Right hindlimb (tissue), 1 donor: Measurements from ENCODE around the gene ARHGEF11.

Experiments
- DNase-seq: peaks from one replicate; pipeline ENCODE4 v3.0.0-alpha.2; 2018

Gene ARHGEF11

DNA sequence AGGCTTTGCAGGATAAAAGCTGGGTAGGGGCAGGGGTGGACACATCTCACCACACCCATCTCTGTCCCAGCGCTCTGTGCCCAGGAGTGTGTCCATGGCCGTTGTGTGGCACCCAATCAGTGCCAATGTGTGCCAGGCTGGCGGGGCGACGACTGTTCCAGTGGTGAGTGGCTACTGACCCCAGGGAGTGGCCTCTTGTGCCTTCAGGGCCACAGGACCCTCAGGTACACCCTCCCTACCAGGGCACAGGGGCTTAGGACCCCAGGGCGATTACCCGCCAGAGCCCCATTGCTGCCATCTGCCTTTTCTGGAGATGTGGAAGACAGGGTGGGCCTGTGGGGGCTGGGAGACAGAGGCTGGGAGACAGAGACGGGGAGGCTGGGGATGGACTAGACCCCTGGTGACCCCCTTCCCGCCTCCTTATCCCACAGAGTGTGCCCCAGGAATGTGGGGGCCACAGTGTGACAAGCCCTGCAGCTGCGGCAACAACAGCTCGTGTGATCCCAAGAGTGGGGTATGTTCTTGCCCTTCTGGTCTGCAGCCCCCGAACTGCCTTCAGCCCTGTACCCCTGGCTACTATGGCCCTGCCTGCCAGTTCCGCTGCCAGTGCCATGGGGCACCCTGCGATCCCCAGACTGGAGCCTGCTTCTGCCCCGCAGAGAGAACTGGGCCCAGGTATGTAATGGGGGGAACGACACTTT is 139.2 kb downstream of the ARHGEF11 start:
- DNase-seq, result no peak

DNA sequence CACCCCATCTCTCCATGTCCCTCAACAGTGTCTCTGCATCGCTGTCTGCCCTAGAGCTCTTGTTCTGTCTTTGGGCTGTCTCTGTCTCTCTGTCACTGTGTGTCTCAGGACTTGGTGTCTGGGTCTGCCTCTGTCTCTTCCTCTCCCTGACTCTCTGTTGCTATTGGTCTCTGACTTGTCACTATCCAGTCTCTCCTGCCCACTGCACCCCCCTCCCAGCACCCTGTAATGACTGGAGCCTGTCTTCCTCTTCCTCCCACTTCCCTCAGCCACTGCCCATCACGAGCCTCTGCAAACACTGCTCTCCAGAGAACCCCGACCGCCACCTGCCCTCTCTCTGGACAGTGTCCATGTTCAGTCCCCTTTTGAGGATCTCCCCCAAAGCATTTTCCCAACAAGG is 139.9 kb downstream of the ARHGEF11 start:
- no peak for DNase-seq

DNA sequence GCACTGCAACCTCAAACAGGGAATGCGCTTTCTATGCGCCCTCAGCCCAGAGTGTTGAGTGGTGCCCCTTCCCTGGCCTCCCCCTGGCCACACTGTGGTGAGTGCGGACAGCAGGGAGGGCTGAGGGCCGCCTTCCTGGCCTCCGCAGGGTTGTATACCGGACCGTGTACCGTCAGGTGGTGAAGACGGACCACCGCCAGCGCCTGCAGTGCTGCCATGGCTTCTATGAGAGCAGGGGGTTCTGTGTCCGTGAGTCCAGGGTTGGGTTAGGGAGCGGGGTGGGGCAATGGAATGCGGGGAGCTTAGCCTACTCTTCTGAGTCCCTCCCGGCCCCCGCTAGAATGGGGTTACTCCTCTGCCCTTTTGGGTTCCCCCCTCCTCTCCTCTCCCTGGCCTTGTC is 140.4 kb downstream of the ARHGEF11 start:
- DNase-seq, result no peak

DNA sequence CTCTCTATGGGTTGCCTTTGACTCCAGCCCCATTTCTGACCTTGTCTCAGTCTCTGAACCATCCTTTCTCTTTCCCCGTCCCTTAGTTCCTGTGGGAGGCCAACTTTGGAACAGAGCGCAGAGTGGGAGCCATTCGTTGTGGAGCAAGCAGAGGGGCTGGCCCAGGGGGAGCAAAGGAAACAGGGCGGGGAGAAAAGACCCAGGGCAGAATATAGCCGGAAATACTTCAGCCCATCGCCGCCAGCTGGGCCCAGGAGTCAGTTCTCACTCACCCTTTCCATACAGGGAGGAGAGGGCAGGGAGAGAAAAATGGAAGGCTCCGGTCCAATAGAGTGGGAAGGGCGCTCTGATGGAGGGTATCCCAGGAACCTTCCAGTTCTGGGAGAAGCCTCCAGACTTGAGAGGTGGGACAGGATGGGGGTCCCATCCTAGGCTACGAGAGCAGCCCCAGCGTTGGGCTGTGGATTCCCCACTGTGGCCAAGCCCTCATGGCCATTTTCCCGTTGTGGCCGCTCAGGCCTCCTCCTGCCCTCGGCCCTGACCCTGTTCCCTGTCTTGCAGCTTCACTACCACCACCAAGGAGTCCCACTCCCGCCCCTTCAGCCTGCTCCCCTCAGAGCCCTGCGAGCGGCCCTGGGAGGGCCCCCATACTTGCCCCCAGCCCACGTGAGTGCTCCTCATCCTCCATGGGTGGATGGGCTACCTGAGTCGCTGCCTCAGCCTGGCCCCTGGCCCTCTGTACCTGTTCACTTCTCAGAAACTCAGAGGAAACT is 141.2 kb downstream of the ARHGEF11 start:
- peak; percentile 43 for DNase-seq

DNA sequence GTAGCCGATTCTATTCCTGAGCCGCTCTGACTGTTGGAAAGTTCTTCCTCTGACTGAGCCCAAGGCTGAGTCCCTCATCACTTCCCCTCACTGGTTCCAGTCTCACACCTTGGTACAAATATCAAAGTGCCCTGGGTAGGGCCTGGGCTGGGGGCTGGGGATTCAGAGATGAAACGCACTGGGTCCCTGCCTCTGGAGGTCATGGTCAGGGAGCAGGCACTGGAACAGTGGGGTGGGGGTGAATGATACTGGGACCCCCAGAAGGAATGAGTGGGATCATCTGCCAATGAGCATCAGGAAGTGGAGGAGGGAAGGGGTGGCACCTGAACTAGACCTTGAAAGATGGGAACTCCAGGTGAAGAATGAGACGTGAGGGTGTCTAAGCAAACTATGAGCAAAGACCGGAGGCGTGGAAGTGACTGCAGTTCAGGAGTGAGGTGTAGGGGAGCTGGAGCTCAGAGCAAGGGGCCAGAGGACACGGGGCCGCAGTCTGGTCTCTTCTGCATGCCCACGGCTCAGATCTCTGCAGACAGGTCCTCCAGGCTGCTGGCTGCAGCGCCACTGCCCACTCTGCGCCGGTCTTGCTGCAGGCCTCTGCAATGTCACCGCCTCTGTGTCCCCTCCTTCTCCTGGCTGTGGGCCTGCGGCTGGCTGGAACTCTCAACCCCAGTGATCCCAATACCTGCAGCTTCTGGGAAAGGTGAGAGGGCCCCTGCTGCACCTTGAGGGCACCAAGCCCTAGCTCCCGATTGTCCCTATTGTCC is 142.0 kb downstream of the ARHGEF11 start:
- no peak for DNase-seq

DNA sequence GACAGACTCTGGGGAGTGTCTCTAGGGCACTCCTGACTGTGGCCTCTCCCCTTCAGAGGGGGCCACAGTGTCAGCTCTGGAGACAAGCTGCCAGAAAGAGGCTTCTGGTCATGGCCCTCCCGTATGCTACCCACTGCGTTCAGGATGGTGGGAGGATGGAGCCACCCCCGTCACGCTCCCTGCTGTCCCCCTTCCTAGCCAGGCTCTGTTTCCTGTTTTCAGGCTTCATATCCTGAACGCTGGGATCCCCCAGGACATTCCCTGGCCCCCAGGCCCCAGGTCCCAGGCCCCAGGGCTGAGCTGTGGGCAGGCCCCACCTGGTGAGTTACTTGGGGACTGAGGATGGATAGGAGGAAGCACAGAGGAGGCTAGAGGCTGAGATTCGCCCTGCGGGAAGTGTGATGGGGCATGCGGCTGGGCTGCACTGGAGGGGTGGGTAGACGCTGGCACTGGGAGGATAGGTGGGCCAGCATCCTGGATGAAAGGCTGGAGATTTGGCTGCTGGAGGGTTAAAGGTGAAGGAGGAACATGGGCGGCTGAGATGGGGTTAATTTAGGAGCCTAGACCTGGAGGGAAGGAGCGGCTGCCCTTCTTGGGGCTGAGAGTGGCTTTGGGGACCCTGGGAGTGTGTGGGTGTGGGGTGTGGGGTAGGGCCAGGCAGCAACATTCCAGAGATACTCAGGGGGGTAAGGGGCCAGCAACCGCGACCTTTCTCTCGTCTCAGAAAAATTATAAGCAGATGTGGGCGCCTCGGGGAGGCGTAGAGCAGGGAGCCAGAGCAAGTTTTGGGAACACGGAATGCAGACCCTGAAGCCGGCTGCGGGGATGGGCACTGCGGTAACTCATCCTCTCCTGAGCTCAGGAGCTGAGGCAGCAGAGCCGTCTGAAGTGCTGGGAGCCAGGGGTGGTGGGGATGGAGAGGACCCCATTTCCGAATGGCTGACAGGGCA is 143.3 kb downstream of the ARHGEF11 start:
- DNase-seq, result peak; percentile 58

DNA sequence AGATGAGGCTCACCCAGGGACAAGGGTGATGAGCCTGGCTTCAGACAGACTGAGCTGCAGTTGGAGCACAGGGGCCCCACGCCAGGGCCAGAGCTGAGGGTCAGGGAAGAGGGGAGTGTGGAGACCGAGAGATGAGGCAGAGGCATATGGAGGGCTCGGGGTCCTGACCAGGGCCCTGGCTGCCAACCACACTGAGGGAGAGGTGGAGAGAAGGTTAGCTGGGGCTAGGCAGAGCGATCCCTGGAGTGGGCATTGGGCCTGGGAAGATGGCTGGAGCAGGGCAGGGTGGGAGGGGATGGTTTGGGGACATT is 144.0 kb downstream of the ARHGEF11 start:
- no peak for DNase-seq

DNA sequence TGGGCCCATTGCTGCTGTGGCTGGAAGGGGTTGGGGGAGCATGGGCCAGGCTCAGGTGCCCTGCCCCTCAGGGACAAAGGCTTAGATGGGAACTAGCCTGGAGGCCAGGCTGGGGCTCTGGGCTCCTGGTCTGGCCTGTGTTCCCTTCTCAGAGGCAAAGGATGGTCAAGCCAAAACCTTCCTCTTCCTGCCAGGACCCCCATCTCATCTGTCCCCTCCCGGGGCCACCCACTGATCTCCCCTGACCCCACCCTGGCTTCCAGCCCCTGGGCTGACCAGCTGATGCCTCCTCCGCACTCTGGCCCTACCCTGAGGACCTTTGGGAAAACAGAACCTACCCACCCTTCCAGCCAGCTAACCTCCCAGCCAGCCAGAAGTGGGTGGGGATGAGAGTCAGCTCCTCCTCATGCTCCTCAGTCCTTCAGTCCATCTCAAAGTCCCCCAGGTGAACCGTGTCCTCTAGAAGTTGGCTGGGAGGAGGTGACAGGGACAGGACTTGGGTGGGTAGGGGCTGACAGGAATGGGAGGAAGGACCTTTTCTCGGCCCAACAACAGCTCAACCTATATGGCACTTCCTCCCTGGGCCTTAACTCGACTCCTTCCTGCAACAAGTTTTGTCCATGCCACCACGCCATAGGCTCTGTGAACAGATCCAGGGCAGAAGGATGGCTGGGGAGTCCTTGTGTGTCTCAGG is 144.5 kb downstream of the ARHGEF11 start:
- DNase-seq, result peak; percentile 29

DNA sequence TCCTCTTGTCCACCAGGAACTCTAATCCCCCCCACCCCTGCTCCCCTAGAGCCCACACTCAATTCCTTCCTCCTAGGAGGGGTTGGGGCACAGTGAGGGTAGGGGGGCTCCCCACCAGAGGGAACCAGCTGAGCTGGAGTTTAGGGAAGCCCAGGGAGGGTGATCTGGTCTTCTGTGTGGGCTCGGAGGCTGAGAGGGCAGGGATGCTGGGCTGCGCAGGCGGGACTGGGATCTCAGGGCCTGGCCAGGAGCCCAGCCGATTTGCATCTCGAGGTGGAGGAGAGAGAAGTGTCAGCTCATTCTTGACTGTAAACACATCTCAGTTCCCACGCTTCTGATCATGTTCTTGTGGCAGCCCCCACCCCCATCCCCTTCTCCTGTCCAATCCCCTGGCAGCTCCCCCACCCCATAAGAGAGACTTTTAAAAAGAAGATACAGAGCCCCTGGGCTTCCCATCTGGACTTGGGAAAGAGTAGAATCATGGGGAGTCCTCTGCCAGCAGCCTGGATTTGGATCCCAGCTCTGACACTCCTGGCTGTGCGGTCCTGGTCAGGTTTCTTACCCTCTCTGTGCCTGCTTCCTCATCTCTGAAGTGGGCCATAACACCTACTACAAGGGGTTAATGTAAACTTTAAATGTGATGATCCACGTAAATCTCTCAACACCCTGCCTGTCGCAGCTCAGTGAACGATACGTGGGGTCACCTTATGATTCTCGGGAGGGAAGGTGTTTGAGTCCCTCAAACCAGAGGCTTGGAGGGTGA is 145.4 kb downstream of the ARHGEF11 start:
- DNase-seq, result peak; percentile 77

DNA sequence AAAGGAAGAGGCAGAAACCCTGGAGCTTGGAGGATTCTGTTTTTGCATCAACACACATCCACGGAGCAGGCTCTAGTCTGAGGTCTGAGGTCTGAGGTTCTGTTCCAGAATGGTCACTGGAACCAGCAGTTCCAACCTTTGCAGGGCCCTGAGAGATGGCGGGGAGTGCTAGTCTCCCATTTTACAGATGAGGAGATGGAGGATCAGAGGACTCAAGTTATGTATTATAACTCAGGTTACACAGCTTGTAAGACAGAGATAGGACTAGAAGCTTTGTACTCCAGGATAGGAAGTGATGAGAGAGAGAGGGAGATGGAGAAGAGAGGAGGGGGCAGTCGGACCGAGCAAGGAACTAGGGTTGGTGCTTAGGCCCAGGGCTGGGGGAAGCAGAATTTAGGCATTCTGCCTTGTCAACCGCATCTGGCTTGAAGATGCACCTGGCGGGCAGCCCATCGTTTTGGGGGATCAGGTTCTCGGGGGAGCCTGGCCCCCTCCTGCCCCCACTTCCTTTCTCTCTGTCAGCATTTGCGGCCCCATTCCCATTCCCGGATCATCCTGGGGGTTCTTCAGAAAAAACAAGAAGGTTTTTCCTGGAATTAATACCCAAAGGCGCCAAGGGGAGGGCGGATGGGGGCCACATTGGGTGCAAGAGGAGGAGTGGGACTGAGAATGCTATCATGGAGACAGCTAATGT is 146.4 kb downstream of the ARHGEF11 start:
- DNase-seq, result no peak

DNA sequence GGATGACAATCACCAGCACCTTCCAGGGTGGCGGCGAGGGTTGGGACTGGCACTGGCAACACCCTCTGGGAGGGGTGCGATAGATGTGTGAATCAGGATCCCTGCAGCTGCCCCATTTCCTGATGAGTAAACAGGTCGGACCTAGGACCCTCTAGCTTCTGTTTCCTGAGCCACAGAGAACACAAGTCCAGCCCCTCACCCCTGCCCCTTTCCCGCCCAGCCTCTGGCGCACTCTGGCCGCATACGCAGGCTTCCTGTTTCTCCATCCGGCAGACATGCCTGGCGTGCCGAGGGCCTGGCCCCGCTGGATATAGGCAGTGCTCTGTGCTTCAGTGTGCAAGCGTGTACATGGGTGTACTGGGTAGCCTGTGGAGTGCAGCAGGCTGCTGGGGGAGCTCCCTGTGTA is 147.4 kb downstream of the ARHGEF11 start:
- peak; percentile 86 for DNase-seq

DNA sequence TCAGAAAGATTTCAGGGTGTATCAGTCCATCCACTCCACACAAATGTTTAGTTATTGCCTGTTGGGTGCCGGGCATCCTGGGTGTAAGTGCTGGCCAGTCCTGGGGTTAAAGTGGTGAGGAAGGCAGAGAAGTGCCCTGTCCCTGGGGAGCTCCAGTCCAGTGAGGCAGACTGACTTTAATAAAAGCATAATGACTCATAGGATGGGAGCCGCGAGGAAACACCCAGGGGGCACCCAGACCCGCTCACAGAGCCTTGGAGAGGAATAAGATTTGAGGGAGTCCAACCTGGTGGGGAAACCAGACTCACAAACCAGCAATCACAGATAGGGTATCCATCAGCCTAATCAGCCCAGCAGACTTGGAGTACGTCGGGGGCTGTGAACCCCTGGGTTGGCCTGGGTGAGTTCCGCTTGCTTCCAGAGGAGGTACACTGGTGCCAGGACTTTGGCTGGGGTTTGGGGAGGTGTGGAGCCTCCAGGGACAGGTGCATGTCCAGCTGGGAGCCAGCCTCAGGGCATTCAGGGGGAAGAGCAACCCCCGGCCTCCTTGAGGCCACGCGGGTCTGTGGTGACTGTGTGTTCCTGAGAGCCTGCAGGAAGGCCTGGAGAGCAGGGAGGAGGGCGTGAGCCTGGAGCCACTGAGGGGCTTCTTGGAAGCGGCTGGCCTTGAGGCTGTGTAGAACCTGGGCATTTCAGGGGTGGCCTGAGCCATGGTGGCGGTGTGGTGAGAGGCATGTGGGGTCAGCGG is 148.3 kb downstream of the ARHGEF11 start:
- no peak for DNase-seq

DNA sequence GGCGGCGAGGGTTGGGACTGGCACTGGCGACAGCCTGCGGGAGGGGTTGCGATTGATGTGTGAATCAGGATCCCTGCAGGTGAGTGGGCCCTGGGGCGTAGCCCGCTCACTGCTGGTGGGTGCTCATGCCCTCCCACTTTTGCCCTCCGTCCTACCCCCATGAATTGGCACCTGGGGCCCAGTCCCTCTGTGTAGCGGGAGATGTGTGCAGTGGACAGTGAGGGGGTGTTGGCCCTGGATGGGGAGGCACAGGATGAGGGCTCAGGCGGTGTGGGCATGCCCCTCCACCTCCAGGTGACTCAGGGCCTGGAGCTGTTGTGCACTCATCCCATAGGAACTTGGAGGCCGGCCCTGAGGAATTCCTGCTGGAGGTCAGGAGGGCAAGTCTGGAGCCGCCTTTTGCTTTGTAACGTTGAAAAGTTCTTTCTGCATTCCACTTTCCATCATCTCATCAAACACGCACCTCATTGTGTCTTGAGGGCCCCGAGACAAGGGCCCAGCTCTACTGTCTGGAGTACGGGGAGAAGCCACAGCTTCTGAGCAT is 149.0 kb downstream of the ARHGEF11 start:
- no peak for DNase-seq

DNA sequence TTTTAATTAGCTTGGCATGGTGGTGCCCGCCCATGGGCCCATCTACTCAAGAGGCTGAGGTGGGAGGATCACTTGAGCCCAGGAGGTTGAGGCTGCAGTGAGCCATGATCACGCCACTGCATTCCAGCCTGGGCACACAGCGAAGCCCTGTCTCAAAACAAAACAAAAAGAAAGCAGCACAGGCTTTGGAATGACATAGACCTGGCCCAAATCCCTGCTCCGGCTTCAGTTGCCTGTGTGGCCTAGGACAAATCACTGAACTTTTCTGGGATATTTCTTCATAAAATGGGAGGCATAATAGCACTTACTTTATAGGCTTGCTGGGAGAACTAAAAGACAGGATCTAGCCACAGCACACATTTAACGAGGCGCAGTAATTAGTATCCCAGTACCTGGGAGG is 149.6 kb downstream of the ARHGEF11 start:
- DNase-seq, result no peak

DNA sequence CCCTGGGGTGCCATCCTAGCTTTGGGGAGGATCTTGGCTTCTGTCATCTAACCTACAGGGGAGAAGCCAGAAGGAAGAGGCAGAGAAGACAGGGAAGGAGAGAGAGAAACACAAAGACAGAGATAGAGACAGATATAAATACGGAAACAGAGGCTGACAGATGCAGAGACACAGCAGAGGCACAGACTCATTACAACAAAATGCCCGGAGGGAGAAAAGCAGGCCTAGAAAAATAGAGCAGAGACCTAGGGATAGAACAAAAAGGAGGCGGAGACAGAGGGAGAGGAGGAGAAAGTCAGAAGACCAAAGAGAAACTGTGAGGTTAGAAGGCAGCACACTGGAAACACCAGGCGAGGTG is 150.1 kb downstream of the ARHGEF11 start:
- peak; percentile 19 for DNase-seq

DNA sequence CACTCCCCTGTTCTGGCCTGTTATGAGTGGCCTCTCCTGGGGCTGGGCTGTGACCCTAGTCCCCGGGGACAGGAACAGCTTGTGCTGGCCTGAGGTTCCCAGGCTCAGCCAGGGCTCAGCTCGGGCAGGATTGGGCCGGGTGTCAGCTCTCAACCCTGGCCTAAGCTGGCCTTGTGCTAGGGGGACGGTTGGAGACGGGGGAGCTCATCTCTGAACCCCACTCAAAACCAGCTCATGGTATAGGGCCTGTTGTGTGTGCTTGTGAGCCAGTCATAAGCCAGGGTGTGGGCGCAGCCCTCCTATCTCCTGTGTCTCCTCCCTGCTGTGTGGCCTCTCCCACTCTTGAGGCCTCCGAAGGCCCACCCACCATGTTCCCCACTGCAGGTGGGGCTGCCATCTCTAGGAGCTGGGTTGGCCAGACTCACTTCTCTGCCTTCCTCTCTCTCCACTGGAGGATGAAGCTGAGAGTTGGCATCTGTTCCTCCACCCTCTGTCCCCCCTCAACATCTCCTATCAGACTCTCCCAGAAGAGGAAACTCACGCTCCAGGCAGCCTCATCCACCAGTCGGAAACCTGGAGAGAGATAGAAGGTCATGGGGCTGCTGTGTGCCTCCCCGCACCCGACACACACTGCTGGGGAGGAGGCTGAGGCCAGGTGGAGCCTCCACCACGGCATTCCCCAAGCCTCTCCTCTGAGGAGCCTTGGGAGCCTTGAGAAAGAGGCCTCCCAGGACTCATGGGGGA is 150.7 kb downstream of the ARHGEF11 start:
- DNase-seq, result peak; percentile 56

DNA sequence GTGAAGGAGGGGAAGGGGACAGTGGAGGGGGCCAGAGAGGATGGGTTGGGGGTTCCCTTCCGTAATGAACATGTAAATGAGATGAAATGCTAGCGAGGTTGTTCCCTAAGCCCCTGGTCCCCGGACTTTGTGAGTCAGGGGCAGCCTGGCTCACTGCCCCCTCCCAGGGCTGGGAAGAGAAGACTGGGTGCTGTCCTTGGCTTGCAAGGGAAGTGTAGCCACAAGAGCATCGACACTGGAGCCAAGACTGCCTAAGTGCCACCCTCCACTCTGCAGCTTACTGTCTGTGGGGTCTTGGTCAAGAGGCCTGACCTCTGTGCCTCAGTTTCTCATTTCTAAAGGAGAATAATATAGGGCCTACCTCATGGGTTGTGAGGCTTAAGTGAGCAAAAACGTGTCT is 151.5 kb downstream of the ARHGEF11 start:
- DNase-seq, result no peak

DNA sequence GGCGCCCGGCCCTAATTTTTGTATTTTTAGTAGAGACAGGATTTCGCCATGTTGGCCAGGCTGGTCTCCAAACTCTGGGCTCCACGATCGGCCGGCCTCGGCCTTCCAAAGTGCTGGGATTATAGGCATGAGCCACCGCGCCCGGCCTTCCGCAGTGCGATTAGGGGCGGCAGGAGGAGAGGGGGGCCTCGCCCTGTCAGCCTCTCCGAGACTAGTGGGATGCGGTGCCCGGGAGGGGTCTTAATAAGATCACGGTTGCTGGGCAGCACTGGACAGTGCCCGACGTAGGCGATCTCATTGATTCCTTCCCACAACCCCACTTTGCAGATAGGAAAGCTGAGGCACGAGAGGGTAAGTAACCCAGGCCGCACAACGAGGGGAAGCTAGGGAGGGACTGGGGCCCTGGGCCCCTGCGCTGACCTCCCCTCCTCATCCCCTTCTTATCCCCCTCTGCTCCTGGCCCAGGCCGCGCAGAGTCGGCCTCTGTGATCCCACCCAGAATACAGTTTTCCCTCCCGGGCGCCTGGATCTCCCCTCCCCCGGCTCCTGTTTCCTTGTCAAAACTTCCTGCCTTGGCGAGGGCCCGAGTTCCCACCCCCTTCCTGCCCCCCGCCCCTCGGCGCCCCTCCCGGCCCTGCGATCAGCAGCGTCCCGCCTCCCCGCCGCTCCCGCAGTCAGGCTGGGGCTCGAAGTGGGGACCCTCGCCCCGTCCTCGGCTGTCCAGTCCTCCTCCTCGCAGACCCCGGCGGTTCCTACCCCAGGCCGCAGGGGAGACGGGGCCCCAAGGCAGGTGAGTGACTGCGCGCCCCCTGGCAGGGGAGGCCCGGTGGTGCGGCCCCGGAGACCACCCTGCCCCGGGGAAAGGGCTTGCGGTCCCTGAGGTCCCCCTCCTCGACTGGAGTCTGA is 152.2 kb downstream of the ARHGEF11 start, which contains the start of gene PEAR1:
Gene PEAR1, plus strand, starts transcription at position 671 of the 906 bp plus-strand sequence. CDS start 10,209 bp downstream, outside the sequence.
- peak; percentile 90 for DNase-seq
